Heart left ventricle (tissue), 16 donors: ENCODE data around the gene PCIF1. TPM values are rescaled to one million over a fixed set of nuclear protein-coding genes. Genes with fewer than 3 reads are reported as not detected.

Experiments used
- ATAC-seq, 4 donors: fragments of 200-7000 bp; cut with Tn5 transposase; one replicate each; pipeline ENCODE4 v1.9.1; 2020 to 2022; ENCODE audit warnings: moderate library complexity in 4 of 4, mild to moderate bottlenecking in 3 of 4, moderate number of reproducible peaks in 1 of 4
- DNase-seq, 5 donors: peaks; one replicate each; pipeline ENCODE4 v3.0.0-alpha.2; 2020
- H3K27ac ChIP-seq, 12 donors: fragments of 200-600 bp; sonication (generic) in 4 of 12; one replicate each; pipeline versions ENCODE4 v1.5.0 to v1.8.0; 2016 to 2022; ENCODE audit warnings: mild to moderate bottlenecking in 2 of 12
- H3K27me3 ChIP-seq, 9 donors: fragments of 200-600 bp; sonication (generic) in 2 of 9; one replicate each; pipeline versions ENCODE4 v1.5.1 to v1.8.0; 2016 to 2022; ENCODE audit warnings: mild to moderate bottlenecking in 3 of 9
- H3K36me3 ChIP-seq, 9 donors: fragments of 200-600 bp; sonication (generic) in 2 of 9; one replicate each; pipeline versions ENCODE4 v1.5.0 to v1.8.0; 2018 to 2022; ENCODE audit warnings: mild to moderate bottlenecking in 2 of 9
- H3K4me1 ChIP-seq, 12 donors: fragments of 200-600 bp; sonication (generic) in 4 of 12; one replicate each; pipeline versions ENCODE4 v1.5.0 to v1.8.0; 2016 to 2022; ENCODE audit warnings: mild to moderate bottlenecking in 3 of 12
- H3K4me3 ChIP-seq, 12 donors: fragments of 200-600 bp; sonication (generic) in 4 of 12; one replicate each; pipeline versions ENCODE4 v1.5.0 to v1.8.0; 2017 to 2022; ENCODE audit warnings: mild to moderate bottlenecking in 9 of 12, moderate library complexity in 4 of 12
- H3K9me3 ChIP-seq, 12 donors: fragments of 200-600 bp; sonication (generic) in 4 of 12; one replicate each; pipeline versions ENCODE4 v1.5.0 to v1.8.0; 2016 to 2022; ENCODE audit warnings: mild to moderate bottlenecking in 1 of 12
- POLR2A ChIP-seq, 2 donors: fragments of 450-650 bp; IDR thresholded peaks; one replicate each; pipeline ENCODE4 v1.6.1; 2017; ENCODE audit warnings: antibody characterized with exemption in 2 of 2, mild to moderate bottlenecking in 2 of 2, moderate library complexity in 2 of 2
- WGBS, 4 donors: extraction: QIAGEN DNeasy Blood & Tissue Kit in 2 of 4; methylation state at CpG; one replicate each; pipeline versions ENCODE4 v1.1.5 to v1.1.7; 2013 to 2018; 5-methylcytosine and 5-hydroxymethylcytosine counted together
- intact Hi-C, 10 donors: fragments of 100-400 bp; cut with DNase I; formaldehyde crosslinking; loops; one replicate each; pipeline versions ENCODE4 v1.11.1 to v1.14.2; 2022
- polyA plus RNA-seq, 2 donors: library from polyadenylated mRNA; stranded (reverse); fragments of 200-250 nt; gene quantifications; one replicate each; pipeline ENCODE4 v1.2.3, GENCODE V29; 2013
- total RNA-seq, 9 donors: library from RNA; depleted of rRNA in 2 of 9; stranded (reverse); fragments of >200 nt in 2 of 9; fragmentation: NEBNext Ultra II Directional in 3 of 9; extraction: Animal tissue kit (Norgen Biotek cat#: 25700) in 3 of 9; gene quantifications; one replicate each; pipeline versions ENCODE4 v1.1.0 to v1.2.4, GENCODE V29; 2016 to 2023
- TF ChIP-seq, protein P1 (sequence below), 12 donors: fragments of 200-600 bp; sonication (generic) in 4 of 12; IDR thresholded peaks; one replicate each; pipeline versions ENCODE4 v1.5.0 to v1.8.0; 2018 to 2022; ENCODE audit warnings: antibody characterized with exemption in 12 of 12, mild to moderate bottlenecking in 5 of 12
- donor health status: ischemic (EF 13 %, LVEDD 7.1; RV severe dilation, severe dysfunction).
- donor health status: healthy with polysubstance abuse.
- donor health status: DM: no; HTN: yes; CAD: no.
- donor health status: DM: no; HTN: no; CAD: no.
- donor health status: ischemic (EF 25% LVEDD 6.9; RV normal size, moderate dysfunction).
- donor health status: ischemic (EF 25% LVEDD 5.7; RV mildly dilated, moderate dysfunction).
- donor health status: healthy.
- donor health status: DM: yes; HTN: yes; CAD: no.
- donor health status: ischemic (EF 35%, LVEDD 5.7; RV mildly dilated, moderate dysfunction).
- donor health status: nonischemic (EF 11% LVEDD 7.7; RV severe dilation, severe dysfunction).
- donor health status: DM: yes; HTN: yes; CAD: no.
- donor health status: PGD.
- donor health status: ischemic (EF 29% LVEDD 5.4; RV normal size, mild dysfunction).
- donor health status: nonischemic (EF 23%, LVEDD 6.1; RV moderate dilation, normal function).

PCIF1 gene
- total and polyA plus RNA-seq, 11 donors: 17.5 to 40.2 (median 28.2) TPM

DNA sequence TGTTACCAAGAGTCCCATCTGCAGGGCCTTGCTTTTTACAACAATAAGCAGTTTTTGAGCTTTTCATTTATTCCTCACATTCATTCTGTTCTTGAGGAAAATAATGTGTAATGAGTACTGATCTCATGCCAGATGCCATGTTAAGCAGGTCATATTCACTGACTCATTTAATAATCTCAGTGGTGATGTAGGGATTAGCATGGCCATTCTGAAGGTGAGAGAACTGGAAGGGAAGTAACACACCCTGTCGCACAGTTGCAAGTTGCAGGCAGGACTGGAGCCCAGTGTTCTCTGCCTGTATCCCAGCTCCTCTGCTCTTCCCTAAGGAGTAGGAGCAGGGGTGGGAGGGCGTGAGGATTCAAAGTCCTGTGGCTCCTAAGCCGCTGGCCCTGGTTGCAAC is 5.6 kb downstream of the PCIF1 start:
- H3K4me3 ChIP-seq: no peak overlapping the region
- 86 to 96% (median 94%) methylated on average over 3 of the region's 3 CpGs for WGBS, 4 donors
- no peaks in the 10 kb centered on the region for H3K27me3 ChIP-seq
- DNase-seq: no peak
- TF ChIP-seq, protein P1, sequence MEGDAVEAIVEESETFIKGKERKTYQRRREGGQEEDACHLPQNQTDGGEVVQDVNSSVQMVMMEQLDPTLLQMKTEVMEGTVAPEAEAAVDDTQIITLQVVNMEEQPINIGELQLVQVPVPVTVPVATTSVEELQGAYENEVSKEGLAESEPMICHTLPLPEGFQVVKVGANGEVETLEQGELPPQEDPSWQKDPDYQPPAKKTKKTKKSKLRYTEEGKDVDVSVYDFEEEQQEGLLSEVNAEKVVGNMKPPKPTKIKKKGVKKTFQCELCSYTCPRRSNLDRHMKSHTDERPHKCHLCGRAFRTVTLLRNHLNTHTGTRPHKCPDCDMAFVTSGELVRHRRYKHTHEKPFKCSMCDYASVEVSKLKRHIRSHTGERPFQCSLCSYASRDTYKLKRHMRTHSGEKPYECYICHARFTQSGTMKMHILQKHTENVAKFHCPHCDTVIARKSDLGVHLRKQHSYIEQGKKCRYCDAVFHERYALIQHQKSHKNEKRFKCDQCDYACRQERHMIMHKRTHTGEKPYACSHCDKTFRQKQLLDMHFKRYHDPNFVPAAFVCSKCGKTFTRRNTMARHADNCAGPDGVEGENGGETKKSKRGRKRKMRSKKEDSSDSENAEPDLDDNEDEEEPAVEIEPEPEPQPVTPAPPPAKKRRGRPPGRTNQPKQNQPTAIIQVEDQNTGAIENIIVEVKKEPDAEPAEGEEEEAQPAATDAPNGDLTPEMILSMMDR (IDR thresholded peaks at IDR 0.05): no peak
- intact Hi-C loops: no loop called here
- peaks cover 2 to 83% (median 80%) of the 10 kb centered on the region in 9 donors for H3K36me3 ChIP-seq
- no peak overlapping the region for H3K27ac ChIP-seq
- ATAC-seq: no peak
- peaks cover 0 to 27% (median 11%) of the 10 kb centered on the region in 12 donors for H3K4me1 ChIP-seq
- no peaks in the 10 kb centered on the region for H3K9me3 ChIP-seq

DNA sequence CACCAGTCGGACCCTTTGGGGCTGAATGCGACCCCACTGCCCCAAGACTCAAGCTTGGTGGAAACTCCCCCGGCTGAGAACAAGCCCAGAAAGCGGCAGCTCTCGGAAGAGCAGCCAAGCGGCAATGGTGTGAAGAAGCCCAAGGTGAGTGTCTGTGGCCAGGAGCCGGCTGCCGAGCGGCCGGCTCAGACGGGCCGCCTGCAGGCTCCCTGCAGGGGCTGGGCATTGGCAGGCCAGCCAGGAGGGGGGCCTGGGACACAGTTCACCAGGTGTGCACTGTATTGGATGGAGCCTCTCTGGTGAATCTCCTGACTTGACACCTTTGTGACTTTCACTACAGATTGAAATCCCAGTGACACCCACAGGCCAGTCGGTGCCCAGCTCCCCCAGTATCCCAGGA is 6.0 kb downstream of the PCIF1 start:
- peaks cover 2 to 87% (median 84%) of the 10 kb centered on the region in 9 donors for H3K36me3 ChIP-seq
- no peak overlapping the region for H3K4me3 ChIP-seq
- DNase-seq (no peak), ATAC-seq (no peak)
- no peaks in the 10 kb centered on the region for H3K9me3 ChIP-seq
- H3K27me3 ChIP-seq: no peaks in the 10 kb centered on the region
- no peak overlapping the region for H3K27ac ChIP-seq
- peaks cover 0 to 31% (median 11%) of the 10 kb centered on the region in 12 donors for H3K4me1 ChIP-seq
- TF ChIP-seq, protein P1 (IDR thresholded peaks at IDR 0.05): no peak
- no peak for TF ChIP-seq POLR2A (IDR thresholded peaks at IDR 0.05)
- 94 to 97% (median 95%) methylated on average over 7 to 13 of the region's 13 CpGs for WGBS, 4 donors
- intact Hi-C loops: no loop called here

DNA sequence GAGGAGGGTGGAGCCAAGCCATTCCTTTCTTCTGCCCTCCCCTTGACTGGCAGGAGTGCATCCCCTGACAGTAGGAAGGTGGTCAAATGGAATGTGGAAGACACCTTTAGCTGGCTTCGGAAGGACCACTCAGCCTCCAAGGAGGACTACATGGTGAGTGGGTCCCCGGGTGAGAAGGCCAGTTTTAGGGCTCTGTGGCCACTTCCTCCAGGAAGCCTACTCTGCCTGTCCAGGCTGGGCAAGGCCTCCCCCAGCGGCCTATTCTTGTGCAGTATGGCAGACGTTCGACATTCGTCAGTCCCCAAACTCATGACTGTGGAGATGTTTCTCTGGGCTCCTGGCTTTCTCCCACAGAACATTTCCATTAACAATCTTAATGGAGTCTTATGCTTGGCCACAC is 9.1 kb downstream of the PCIF1 start:
- Histone ChIP-seq H3K27ac (no peak overlapping the region), H3K36me3 (peaks cover 2 to 100% (median 98%) of the 10 kb centered on the region in 9 donors), H3K4me1 (peaks cover 0 to 39% (median 0%) of the 10 kb centered on the region in 12 donors), H3K27me3 (no peaks in the 10 kb centered on the region), H3K9me3 (no peaks in the 10 kb centered on the region), H3K4me3 (no peak overlapping the region)
- WGBS, 4 donors: 85 to 95% (median 93%) methylated on average over 6 of the region's 6 CpGs
- no peak for ATAC-seq
- intact Hi-C loops: no loop called here
- DNase-seq: no peak
- TF ChIP-seq POLR2A (IDR thresholded peaks at IDR 0.05): no peak
- TF ChIP-seq, protein P1 (IDR thresholded peaks at IDR 0.05): no peak

DNA sequence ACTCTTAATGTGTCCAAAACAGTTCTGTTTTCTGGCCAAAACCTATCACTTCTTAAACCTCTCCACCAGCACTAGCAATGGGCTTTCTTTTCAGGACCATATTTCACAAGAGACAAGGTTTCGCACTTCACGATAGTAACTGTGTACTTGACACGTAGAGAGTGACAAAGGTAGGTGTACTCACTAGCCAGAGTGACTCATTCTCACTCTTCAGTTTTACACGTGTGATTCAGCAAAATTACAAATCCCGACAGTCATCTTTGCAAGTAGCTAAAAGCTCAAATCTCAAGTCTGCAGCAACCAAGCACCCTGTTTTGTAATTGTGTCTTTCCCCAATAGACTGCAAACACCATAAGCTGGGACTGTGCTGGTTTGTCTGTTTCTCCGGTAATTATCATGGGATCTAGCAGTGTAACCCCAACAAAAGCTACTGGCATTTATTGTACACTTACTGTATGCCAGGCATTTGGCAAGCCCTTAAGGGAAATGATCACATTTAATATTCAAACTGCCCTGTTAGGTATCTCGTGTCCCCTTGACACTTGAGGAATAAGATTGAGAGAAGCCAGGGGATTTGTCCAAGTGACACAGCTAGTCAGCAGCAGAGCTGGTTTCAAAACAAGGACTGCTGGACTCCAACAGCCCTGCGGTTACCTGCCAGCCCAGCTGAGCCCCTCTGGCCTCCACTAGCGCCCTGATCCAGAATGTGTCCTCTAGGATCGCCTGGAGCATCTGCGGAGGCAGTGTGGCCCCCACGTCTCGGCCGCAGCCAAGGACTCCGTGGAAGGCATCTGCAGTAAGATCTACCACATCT is 9.9 kb downstream of the PCIF1 start:
- Histone ChIP-seq H3K36me3 (peaks cover 2 to 100% (median 98%) of the 10 kb centered on the region in 9 donors), H3K27me3 (no peaks in the 10 kb centered on the region), H3K9me3 (no peaks in the 10 kb centered on the region), H3K27ac (peak overlapping the region in 1 of 12 donors; percentile 37), H3K4me1 (peaks cover 0 to 39% (median 0%) of the 10 kb centered on the region in 12 donors), H3K4me3 (no peak overlapping the region)
- intact Hi-C loops: no loop called here
- WGBS, 4 donors: 84 to 89% (median 88%) methylated on average over 15 of the region's 15 CpGs
- DNase-seq (no peak), ATAC-seq (no peak)
- TF ChIP-seq, protein P1 (IDR thresholded peaks at IDR 0.05): no peak
- TF ChIP-seq POLR2A (IDR thresholded peaks at IDR 0.05): no peak
